Effector CD8-positive, alpha-beta T cell (primary cell): ENCODE data around the gene ELMO1.

Source experiments
- DNase-seq: peaks from one replicate; lab custom pipeline; 2025; lab: John Stamatoyannopoulos, UW

ELMO1 gene

GRCh38 chr7:37349979-37350590, 98.6 kb downstream of the ELMO1 start:
- DNase-seq: no peak

- DNase-seq: no peak
Measured at GRCh38 chr7:37348982-37349381, 99.7 kb downstream of the ELMO1 start.

GRCh38 chr7:37346761-37347160, 101.9 kb downstream of the ELMO1 start:
- DNase-seq: no peak

- no peak for DNase-seq
Measured at GRCh38 chr7:37344886-37345579, 103.6 kb downstream of the ELMO1 start.

- DNase-seq: peak; percentile 35
Measured at GRCh38 chr7:37342688-37343471, 105.8 kb downstream of the ELMO1 start.

GRCh38 chr7:37342176-37342687, 106.4 kb downstream of the ELMO1 start:
- no peak for DNase-seq

GRCh38 chr7:37341033-37341630, 107.5 kb downstream of the ELMO1 start:
- DNase-seq: no peak

GRCh38 chr7:37338966-37339365, 109.7 kb downstream of the ELMO1 start:
- DNase-seq: no peak

GRCh38 chr7:37337522-37337921, 111.1 kb downstream of the ELMO1 start:
- DNase-seq: no peak

GRCh38 chr7:37336259-37336658, 112.4 kb downstream of the ELMO1 start:
- DNase-seq: no peak

- DNase-seq: no peak
Measured at GRCh38 chr7:37333075-37333474, 115.6 kb downstream of the ELMO1 start.

GRCh38 chr7:37332243-37333016, 116.2 kb downstream of the ELMO1 start:
- DNase-seq: no peak

- DNase-seq: no peak
Measured at GRCh38 chr7:37330775-37331174, 117.9 kb downstream of the ELMO1 start.

GRCh38 chr7:37329940-37330339, 118.7 kb downstream of the ELMO1 start:
- no peak for DNase-seq

GRCh38 chr7:37327288-37327687, 121.4 kb downstream of the ELMO1 start:
- no peak for DNase-seq

GRCh38 chr7:37323966-37324365, 124.7 kb downstream of the ELMO1 start:
- no peak for DNase-seq

GRCh38 chr7:37322831-37323230, 125.8 kb downstream of the ELMO1 start:
- no peak for DNase-seq

- no peak for DNase-seq
Measured at GRCh38 chr7:37320848-37321468, 127.7 kb downstream of the ELMO1 start.

GRCh38 chr7:37320140-37320847, 128.4 kb downstream of the ELMO1 start:
- DNase-seq: no peak

GRCh38 chr7:37318541-37318940, 130.1 kb downstream of the ELMO1 start:
- no peak for DNase-seq
